ENCODE data around the gene ANKRD65.

Gene ANKRD65

GRCh38 chr1:1426496-1427105 lies 5.5 kb upstream of the ANKRD65 start:
- Histone ChIP-seq H3K36me3 (ENCODE audit: insufficient read depth) (no peaks in the 10 kb centered on the region), H4K20me1 (ENCODE audit: insufficient read depth) (no peaks in the 10 kb centered on the region), H3K27ac (no peak overlapping the region), H2AFZ (ENCODE audit: low read depth) (no peak overlapping the region), H3K27me3 (ENCODE audit: insufficient read depth, low read depth) (peaks cover 36% of the 10 kb centered on the region), H3K9ac (no peak overlapping the region), H3K4me3 (IDR thresholded peaks at IDR 0.05; ENCODE audit: insufficient read depth, low read depth, low read length) (no peak overlapping the region), H3K4me2 (no peak overlapping the region), H3K79me2 (ENCODE audit: insufficient read depth, low read depth) (no peaks in the 10 kb centered on the region), H3K4me1 (ENCODE audit: low read depth, poor library complexity, severe bottlenecking) (peaks cover 13% of the 10 kb centered on the region)
- TF ChIP-seq CTCF (conservative IDR thresholded peaks at IDR 0.05; ENCODE audit: low read depth, low read length) = no peak

GRCh38 chr1:1425753-1426495 lies 4.8 kb upstream of the ANKRD65 start:
- Histone ChIP-seq H3K4me1 (ENCODE audit: low read depth, poor library complexity, severe bottlenecking) (peaks cover 13% of the 10 kb centered on the region), H3K27ac (no peak overlapping the region), H3K27me3 (ENCODE audit: insufficient read depth, low read depth) (peaks cover 31% of the 10 kb centered on the region), H2AFZ (ENCODE audit: low read depth) (no peak overlapping the region), H3K36me3 (ENCODE audit: insufficient read depth) (no peaks in the 10 kb centered on the region), H3K4me3 (IDR thresholded peaks at IDR 0.05; ENCODE audit: insufficient read depth, low read depth, low read length) (no peak overlapping the region), H4K20me1 (ENCODE audit: insufficient read depth) (no peaks in the 10 kb centered on the region), H3K79me2 (ENCODE audit: insufficient read depth, low read depth) (no peaks in the 10 kb centered on the region), H3K4me2 (no peak overlapping the region), H3K9ac (no peak overlapping the region)
- TF ChIP-seq CTCF (conservative IDR thresholded peaks at IDR 0.05; ENCODE audit: low read depth, low read length) = no peak

- H3K36me3 ChIP-seq (ENCODE audit: insufficient read depth) = no peaks in the 10 kb centered on the region
- H3K4me1 ChIP-seq (ENCODE audit: low read depth, poor library complexity, severe bottlenecking) = peaks cover 13% of the 10 kb centered on the region
- peaks cover 26% of the 10 kb centered on the region for H3K27me3 ChIP-seq (ENCODE audit: insufficient read depth, low read depth)
- TF ChIP-seq CTCF (conservative IDR thresholded peaks at IDR 0.05; ENCODE audit: low read depth, low read length) = no peak
- no peak overlapping the region for H3K4me3 ChIP-seq (IDR thresholded peaks at IDR 0.05; ENCODE audit: insufficient read depth, low read depth, low read length)
- H3K79me2 ChIP-seq (ENCODE audit: insufficient read depth, low read depth) = no peaks in the 10 kb centered on the region
- no peak overlapping the region for H2AFZ ChIP-seq (ENCODE audit: low read depth)
- H3K4me2 ChIP-seq = no peak overlapping the region
- H3K27ac ChIP-seq = no peak overlapping the region
- H4K20me1 ChIP-seq (ENCODE audit: insufficient read depth) = no peaks in the 10 kb centered on the region
- H3K9ac ChIP-seq = no peak overlapping the region
These were observed 4.3 kb upstream of the ANKRD65 start for GRCh38 chr1:1425426-1425752.

- Histone ChIP-seq H4K20me1 (ENCODE audit: insufficient read depth) (no peaks in the 10 kb centered on the region), H3K4me2 (no peak overlapping the region)
- no peak for TF ChIP-seq CTCF (conservative IDR thresholded peaks at IDR 0.05; ENCODE audit: low read depth, low read length)
These were observed 3.6 kb upstream of the ANKRD65 start for GRCh38 chr1:1424707-1425106.

More at GRCh38 chr1:1424707-1425106, 3.6 kb upstream of the ANKRD65 start:
- H3K27me3 ChIP-seq (ENCODE audit: insufficient read depth, low read depth) = peaks cover 20% of the 10 kb centered on the region
- H3K9ac ChIP-seq = no peak overlapping the region
- no peaks in the 10 kb centered on the region for H3K36me3 ChIP-seq (ENCODE audit: insufficient read depth)
- H2AFZ ChIP-seq (ENCODE audit: low read depth) = no peak overlapping the region
- no peaks in the 10 kb centered on the region for H3K79me2 ChIP-seq (ENCODE audit: insufficient read depth, low read depth)
- peaks cover 13% of the 10 kb centered on the region for H3K4me1 ChIP-seq (ENCODE audit: low read depth, poor library complexity, severe bottlenecking)
- no peak overlapping the region for H3K4me3 ChIP-seq (IDR thresholded peaks at IDR 0.05; ENCODE audit: insufficient read depth, low read depth, low read length)
- H3K27ac ChIP-seq = no peak overlapping the region

Measured in KMS-11 (cell line).